Measurements from ENCODE around the gene PFKFB2.
A peak's percentile ranks its signal among the peaks of the same experiment; 100 is the strongest.

The PFKFB2 gene

GRCh38 chr1:207081088-207081487 is 28.0 kb downstream of the PFKFB2 start:
- TF ChIP-seq MYC (IDR thresholded peaks at IDR 0.05; ENCODE audit: low read depth, low read length) = no peak
- TF ChIP-seq, protein P1, sequence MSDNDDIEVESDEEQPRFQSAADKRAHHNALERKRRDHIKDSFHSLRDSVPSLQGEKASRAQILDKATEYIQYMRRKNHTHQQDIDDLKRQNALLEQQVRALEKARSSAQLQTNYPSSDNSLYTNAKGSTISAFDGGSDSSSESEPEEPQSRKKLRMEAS (IDR thresholded peaks at IDR 0.05; ENCODE audit: low read depth, low read length) = no peak
- TF ChIP-seq POLR2A (IDR thresholded peaks at IDR 0.05; ENCODE audit: extremely low read depth, insufficient read length) = no peak
- TF ChIP-seq, protein P2, sequence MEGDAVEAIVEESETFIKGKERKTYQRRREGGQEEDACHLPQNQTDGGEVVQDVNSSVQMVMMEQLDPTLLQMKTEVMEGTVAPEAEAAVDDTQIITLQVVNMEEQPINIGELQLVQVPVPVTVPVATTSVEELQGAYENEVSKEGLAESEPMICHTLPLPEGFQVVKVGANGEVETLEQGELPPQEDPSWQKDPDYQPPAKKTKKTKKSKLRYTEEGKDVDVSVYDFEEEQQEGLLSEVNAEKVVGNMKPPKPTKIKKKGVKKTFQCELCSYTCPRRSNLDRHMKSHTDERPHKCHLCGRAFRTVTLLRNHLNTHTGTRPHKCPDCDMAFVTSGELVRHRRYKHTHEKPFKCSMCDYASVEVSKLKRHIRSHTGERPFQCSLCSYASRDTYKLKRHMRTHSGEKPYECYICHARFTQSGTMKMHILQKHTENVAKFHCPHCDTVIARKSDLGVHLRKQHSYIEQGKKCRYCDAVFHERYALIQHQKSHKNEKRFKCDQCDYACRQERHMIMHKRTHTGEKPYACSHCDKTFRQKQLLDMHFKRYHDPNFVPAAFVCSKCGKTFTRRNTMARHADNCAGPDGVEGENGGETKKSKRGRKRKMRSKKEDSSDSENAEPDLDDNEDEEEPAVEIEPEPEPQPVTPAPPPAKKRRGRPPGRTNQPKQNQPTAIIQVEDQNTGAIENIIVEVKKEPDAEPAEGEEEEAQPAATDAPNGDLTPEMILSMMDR (IDR thresholded peaks at IDR 0.05; ENCODE audit: low read depth, low read length) = no peak
- H3K4me3 ChIP-seq (ENCODE audit: low read depth, low read length) = no peak overlapping the region
- DNase-seq (ENCODE audit: low read depth) = no peak

DNA sequence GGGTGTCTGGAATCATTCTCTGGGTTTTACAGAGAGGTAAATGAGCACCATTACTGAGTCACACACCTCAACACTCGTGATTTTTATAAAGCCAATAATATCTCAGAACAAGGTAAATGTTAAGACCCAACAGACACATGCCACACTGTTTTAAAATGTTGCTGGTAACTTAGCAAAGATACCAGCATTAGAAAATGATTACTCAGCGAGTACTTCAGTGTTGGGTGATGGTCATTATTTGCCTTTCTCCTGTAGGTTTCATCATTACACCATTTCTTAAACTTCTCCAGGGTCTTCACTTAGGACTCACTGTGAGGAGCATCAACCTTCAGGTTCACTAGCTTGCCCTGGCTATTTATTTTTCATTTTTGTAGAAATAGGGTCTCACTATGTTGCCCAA is 28.7 kb downstream of the PFKFB2 start:
- DNase-seq (ENCODE audit: low read depth) = no peak
- TF ChIP-seq, protein P2 (IDR thresholded peaks at IDR 0.05; ENCODE audit: low read depth, low read length) = no peak
- TF ChIP-seq, protein P1 (IDR thresholded peaks at IDR 0.05; ENCODE audit: low read depth, low read length) = no peak
- no peak for TF ChIP-seq MYC (IDR thresholded peaks at IDR 0.05; ENCODE audit: low read depth, low read length)
- TF ChIP-seq POLR2A (IDR thresholded peaks at IDR 0.05; ENCODE audit: extremely low read depth, insufficient read length) = no peak
- H3K4me3 ChIP-seq (ENCODE audit: low read depth, low read length) = no peak overlapping the region

DNA sequence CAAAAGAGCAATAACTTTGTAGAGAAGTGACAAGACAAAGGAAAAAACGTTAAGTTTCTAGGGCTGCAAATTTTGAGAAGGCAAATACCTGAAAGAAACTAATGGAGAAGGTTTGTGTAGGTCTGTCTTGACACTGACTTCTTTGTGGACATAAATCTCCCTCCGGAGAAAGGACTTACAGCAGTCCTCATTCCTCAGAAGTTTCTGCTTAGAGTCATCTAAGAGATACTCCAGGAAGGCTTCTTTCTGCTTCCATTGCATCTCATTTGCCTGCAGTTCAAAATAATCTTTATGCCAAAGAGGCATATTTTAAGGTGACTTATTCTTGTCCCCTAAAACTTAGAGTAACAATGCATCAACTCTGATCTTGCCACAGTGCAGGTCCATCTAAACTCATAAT is 31.2 kb downstream of the PFKFB2 start:
- TF ChIP-seq, protein P2 (IDR thresholded peaks at IDR 0.05; ENCODE audit: low read depth, low read length) = no peak
- TF ChIP-seq MYC (IDR thresholded peaks at IDR 0.05; ENCODE audit: low read depth, low read length) (no peak), POLR2A (IDR thresholded peaks at IDR 0.05; ENCODE audit: extremely low read depth, insufficient read length) (no peak)
- TF ChIP-seq, protein P1 (IDR thresholded peaks at IDR 0.05; ENCODE audit: low read depth, low read length) = no peak
- DNase-seq (ENCODE audit: low read depth) = no peak

DNA sequence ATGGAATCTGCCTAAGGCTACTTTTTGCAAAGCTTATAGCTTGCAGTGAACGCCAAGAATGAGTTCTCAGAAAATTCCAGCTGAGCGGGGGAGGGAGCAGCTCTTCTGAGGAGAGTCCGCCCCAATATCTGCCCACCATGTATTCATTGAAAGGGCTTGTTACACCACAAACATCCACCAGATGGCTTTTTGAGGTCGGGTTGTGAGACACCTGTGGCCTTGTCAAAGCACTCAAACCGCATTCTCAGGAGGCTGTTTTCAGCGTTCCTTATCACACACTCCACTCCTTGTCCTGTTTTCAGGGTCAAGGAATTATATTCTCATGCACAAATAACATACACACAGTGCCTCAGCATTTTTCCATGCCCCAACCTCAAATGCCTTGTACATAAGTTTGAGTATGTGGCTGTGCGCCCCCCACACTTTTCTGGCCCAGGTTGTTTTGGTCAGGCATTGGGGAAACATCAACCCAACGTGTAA is 31.7 kb downstream of the PFKFB2 start:
- no peak for TF ChIP-seq MYC (IDR thresholded peaks at IDR 0.05; ENCODE audit: low read depth, low read length)
- TF ChIP-seq, protein P2 (IDR thresholded peaks at IDR 0.05; ENCODE audit: low read depth, low read length) = peak; percentile 47
- no peak overlapping the region for H3K4me3 ChIP-seq (ENCODE audit: low read depth, low read length)
- peak; percentile 68 for DNase-seq (ENCODE audit: low read depth)

More for the DNA sequence above, 31.2 kb downstream of the PFKFB2 start:
- H3K4me3 ChIP-seq (ENCODE audit: low read depth, low read length) = no peak overlapping the region

- no peak overlapping the region for H3K4me3 ChIP-seq (ENCODE audit: low read depth, low read length)
- DNase-seq (ENCODE audit: low read depth) = no peak
- TF ChIP-seq, protein P2 (IDR thresholded peaks at IDR 0.05; ENCODE audit: low read depth, low read length) = no peak
- no peak for TF ChIP-seq MYC (IDR thresholded peaks at IDR 0.05; ENCODE audit: low read depth, low read length)
- TF ChIP-seq, protein P1 (IDR thresholded peaks at IDR 0.05; ENCODE audit: low read depth, low read length) = no peak
- no peak for TF ChIP-seq POLR2A (IDR thresholded peaks at IDR 0.05; ENCODE audit: extremely low read depth, insufficient read length)
Observed at GRCh38 chr1:207085887-207086286, 32.8 kb downstream of the PFKFB2 start.

DNA sequence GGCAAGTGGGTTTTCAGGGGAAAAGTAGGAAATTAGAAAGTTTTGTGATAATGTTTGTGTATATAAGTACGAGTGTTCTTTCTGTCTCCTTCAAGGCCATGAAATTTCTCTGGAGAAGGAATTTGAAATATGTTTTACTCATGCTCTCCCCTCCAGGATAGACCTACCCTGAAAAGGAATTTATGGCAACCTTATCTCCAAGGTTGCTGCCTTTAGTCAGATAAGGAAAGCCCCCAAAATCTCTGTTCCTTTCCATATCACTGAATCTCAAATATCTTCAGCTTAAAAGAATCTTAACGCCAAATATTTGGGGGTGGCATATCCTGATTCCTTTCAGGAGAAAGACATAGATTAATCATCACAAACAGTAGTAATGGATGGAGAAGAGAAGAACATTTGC is 35.1 kb downstream of the PFKFB2 start:
- TF ChIP-seq, protein P2 (IDR thresholded peaks at IDR 0.05; ENCODE audit: low read depth, low read length) = no peak
- no peak for TF ChIP-seq MYC (IDR thresholded peaks at IDR 0.05; ENCODE audit: low read depth, low read length)
- no peak for TF ChIP-seq POLR2A (IDR thresholded peaks at IDR 0.05; ENCODE audit: extremely low read depth, insufficient read length)
- TF ChIP-seq, protein P1 (IDR thresholded peaks at IDR 0.05; ENCODE audit: low read depth, low read length) = no peak
- H3K4me3 ChIP-seq (ENCODE audit: low read depth, low read length) = no peak overlapping the region
- DNase-seq (ENCODE audit: low read depth) = no peak

Data from NB4 (cell line).